ENCODE data around the gene ITSN1.

Gene ITSN1

DNA sequence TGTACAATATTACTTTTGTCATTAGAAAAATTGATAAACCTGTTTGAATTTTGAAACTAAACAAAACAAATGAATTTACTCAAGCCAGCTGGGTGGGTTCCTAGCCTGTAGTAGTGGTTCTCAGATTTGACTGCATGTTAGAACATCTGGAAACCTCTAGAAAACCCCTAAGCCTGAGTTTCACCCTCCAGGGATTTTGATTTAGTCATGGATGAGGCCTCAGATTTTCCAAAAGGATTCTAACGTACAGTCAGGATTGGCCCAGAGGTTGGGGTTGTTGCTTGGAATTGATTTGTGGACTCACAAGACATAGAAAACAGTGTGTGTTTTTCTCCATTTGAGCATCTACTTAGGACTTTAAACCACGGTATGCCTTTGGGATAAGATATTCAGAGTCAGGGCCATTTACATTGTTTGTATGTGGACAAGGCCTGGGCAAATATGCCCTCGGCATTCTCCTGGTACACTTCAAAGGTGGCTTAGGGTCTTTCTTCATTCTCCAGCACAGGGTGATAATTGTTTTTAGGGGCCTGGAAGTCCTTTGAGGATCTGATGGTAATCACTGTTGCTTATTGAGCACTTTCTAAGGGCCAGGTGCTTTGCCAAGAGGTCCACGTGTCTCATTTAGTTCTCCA, 230.7 kb downstream of the ITSN1 start:
- H3K9me3 ChIP-seq = no peaks in the 10 kb centered on the region
- H3K4me3 ChIP-seq (ENCODE audit: low read depth, low read length) = no peak overlapping the region
- no peaks in the 10 kb centered on the region for H3K27me3 ChIP-seq
- no peak for DNase-seq
- no peak for TF ChIP-seq CTCF (IDR thresholded peaks at IDR 0.05; ENCODE audit: low read depth, low read length)
- no peaks in the 10 kb centered on the region for H3K4me1 ChIP-seq
- no peaks in the 10 kb centered on the region for H3K36me3 ChIP-seq

DNA sequence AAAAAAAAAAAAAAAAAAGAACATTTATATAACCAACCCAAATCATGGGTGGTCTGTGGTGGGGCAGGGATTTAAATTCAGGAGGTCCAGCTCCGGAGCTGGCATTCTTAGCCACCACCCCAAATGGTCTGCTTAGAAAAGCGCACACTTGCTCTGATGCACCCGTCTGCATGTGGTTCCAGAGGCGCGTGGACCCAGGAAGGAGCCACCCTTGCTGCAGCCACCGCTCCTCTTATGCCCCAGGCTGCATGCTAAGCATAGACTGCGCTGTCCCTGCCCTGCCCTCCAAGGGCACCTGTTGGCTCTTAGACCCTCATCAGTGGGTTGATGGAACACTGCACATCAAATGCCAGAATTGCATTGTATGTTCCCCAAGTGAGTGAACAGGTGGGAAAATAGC, 231.9 kb downstream of the ITSN1 start:
- Histone ChIP-seq H3K27me3 (no peaks in the 10 kb centered on the region), H3K4me3 (ENCODE audit: low read depth, low read length) (no peak overlapping the region), H3K36me3 (no peaks in the 10 kb centered on the region), H3K4me1 (no peaks in the 10 kb centered on the region), H3K9me3 (no peaks in the 10 kb centered on the region)
- TF ChIP-seq CTCF (IDR thresholded peaks at IDR 0.05; ENCODE audit: low read depth, low read length) = no peak
- no peak for DNase-seq

GRCh38 chr21:33875026-33875695, 232.9 kb downstream of the ITSN1 start:
- TF ChIP-seq CTCF (IDR thresholded peaks at IDR 0.05; ENCODE audit: low read depth, low read length) = no peak
- Histone ChIP-seq H3K27me3 (no peaks in the 10 kb centered on the region), H3K4me3 (ENCODE audit: low read depth, low read length) (no peak overlapping the region), H3K9me3 (no peaks in the 10 kb centered on the region), H3K36me3 (no peaks in the 10 kb centered on the region), H3K4me1 (no peaks in the 10 kb centered on the region)
- no peak for DNase-seq

- DNase-seq = no peak
- H3K9me3 ChIP-seq = no peaks in the 10 kb centered on the region
- no peak for TF ChIP-seq CTCF (IDR thresholded peaks at IDR 0.05; ENCODE audit: low read depth, low read length)
- no peaks in the 10 kb centered on the region for H3K36me3 ChIP-seq
- H3K4me3 ChIP-seq (ENCODE audit: low read depth, low read length) = no peak overlapping the region
- no peaks in the 10 kb centered on the region for H3K27me3 ChIP-seq
- no peaks in the 10 kb centered on the region for H3K4me1 ChIP-seq
These were observed 236.5 kb downstream of the ITSN1 start for GRCh38 chr21:33878824-33879223.

DNA sequence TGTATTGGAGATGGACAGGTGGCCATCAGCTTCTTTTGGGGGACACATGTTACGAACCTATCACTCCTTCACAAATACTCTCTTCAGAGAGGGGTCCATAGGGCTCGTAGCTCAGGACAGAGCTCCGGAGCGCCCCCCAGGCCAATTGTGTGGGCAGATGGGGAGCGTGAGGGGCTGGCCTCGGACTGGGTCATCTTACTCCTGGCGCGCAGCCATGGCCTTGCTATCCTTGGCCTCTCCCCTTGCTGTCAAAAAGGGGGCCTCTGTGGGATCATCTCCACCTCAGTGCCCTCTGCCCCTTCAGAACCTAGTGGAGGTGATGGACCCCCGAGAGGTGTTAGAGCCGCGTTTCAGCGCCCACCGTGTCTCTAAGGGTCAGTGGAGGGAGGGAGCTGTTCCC, 238.3 kb downstream of the ITSN1 start:
- no peaks in the 10 kb centered on the region for H3K9me3 ChIP-seq
- H3K27me3 ChIP-seq = no peaks in the 10 kb centered on the region
- no peaks in the 10 kb centered on the region for H3K4me1 ChIP-seq
- DNase-seq = no peak
- H3K4me3 ChIP-seq (ENCODE audit: low read depth, low read length) = no peak overlapping the region
- no peaks in the 10 kb centered on the region for H3K36me3 ChIP-seq
- no peak for TF ChIP-seq CTCF (IDR thresholded peaks at IDR 0.05; ENCODE audit: low read depth, low read length)

DNA sequence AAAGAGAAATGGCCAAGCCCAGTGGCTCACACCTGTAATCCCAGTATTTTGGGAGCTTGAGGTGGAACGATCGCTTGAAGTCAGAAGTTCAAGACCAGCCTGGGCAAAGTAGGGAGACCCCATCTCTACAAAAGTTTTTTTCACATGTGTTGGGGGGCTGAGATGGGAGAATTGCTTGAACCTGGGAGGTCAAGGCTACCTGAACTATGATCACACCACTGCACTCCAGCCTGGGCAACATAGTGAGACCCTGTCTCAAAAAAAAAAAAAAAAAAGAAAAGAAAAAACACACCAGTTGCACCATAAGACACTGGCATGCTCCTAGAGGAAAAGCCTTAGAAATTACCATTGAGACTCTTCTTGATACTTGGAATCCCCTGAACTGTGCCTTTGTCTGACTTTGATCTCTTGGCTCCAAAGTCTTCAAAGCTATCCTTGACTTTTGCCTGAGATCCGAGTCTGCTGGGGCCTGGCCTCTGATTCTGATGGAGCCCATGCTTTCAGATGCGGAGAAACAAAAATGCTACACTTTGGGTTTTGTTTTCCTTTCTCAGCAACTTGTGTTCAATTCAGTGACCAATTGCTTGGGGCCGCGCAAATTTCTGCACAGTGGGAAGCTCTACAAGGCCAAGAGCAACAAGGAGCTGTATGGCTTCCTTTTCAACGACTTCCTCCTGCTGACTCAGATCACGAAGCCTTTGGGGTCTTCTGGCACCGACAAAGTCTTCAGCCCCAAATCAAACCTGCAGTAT, 239.6 kb downstream of the ITSN1 start:
- TF ChIP-seq CTCF (IDR thresholded peaks at IDR 0.05; ENCODE audit: low read depth, low read length) = no peak
- Histone ChIP-seq H3K4me3 (ENCODE audit: low read depth, low read length) (no peak overlapping the region), H3K4me1 (no peaks in the 10 kb centered on the region), H3K9me3 (no peaks in the 10 kb centered on the region), H3K27me3 (no peaks in the 10 kb centered on the region), H3K36me3 (no peaks in the 10 kb centered on the region)
- DNase-seq = no peak
